GM15510 (cell line): ENCODE results near the gene TELO2.

Experiments
- POLR2A ChIP-seq: IDR thresholded peaks from 3 replicates; pipeline ENCODE4 v1.6.1; 2011; ENCODE audit warnings: borderline replicate concordance; ENCODE audit not compliant: insufficient read length; ENCODE audit errors: extremely low read depth

The TELO2 gene

GRCh38 chr16:1554826-1555445 lies 61.8 kb downstream of the TELO2 start:
- TF ChIP-seq POLR2A: no peak

GRCh38 chr16:1556254-1556653 lies 63.1 kb downstream of the TELO2 start:
- no peak for TF ChIP-seq POLR2A

- no peak for TF ChIP-seq POLR2A
These were observed 63.9 kb downstream of the TELO2 start for GRCh38 chr16:1557074-1557473.

- TF ChIP-seq POLR2A: no peak
These were observed 64.4 kb downstream of the TELO2 start for GRCh38 chr16:1557576-1557975.

- TF ChIP-seq POLR2A: no peak
These were observed 66.4 kb downstream of the TELO2 start for GRCh38 chr16:1559446-1559975.
